MG63 (cell line): ENCODE measurements around the gene CCT8L2. TPM values are rescaled to one million over a fixed set of nuclear protein-coding genes. Genes with fewer than 3 reads are reported as not detected.

Experiments
- total RNA-seq: library from RNA; depleted of rRNA; stranded (reverse); fragments of >200 nt; shearing (Covaris generic); gene quantifications from 2 replicates; pipeline ENCODE4 v1.2.3, GENCODE V29; 2014; ENCODE audit warnings: low replicate concordance; rRNA removed

CCT8L2 gene
- total RNA-seq, 1 experiment from 2014 or later: not detected

Other genes starting within 250 kb of the CCT8L2 start
- gene XKR3, start 232.6 kb upstream of the CCT8L2 start, total RNA-seq: not detected in 2 replicates